IPS DF 4.7 (cell line): ENCODE measurements around the gene KAZN.

Experiments used
- DNase-seq: peaks from one replicate; pipeline ENCODE4 v3.0.0-alpha.2; 2013; ENCODE audit warnings: low spot score; ENCODE audit errors: extremely low read depth

The KAZN gene

GRCh38 chr1:14999441-14999840 is 401.0 kb downstream of the KAZN start:
- DNase-seq: no peak

- DNase-seq: no peak
These were observed 401.5 kb downstream of the KAZN start for GRCh38 chr1:15000030-15000429.

GRCh38 chr1:15000671-15001070 is 402.2 kb downstream of the KAZN start:
- no peak for DNase-seq

- DNase-seq: no peak
These were observed 402.9 kb downstream of the KAZN start for GRCh38 chr1:15001317-15001915.

- DNase-seq: no peak
These were observed 403.8 kb downstream of the KAZN start for GRCh38 chr1:15002325-15002724.

- DNase-seq: no peak
These were observed 405.9 kb downstream of the KAZN start for GRCh38 chr1:15004396-15004795.

GRCh38 chr1:15005116-15005515 is 406.6 kb downstream of the KAZN start:
- DNase-seq: no peak

- no peak for DNase-seq
These were observed 408.9 kb downstream of the KAZN start for GRCh38 chr1:15007368-15007767.

GRCh38 chr1:15007842-15008241 is 409.4 kb downstream of the KAZN start:
- no peak for DNase-seq

GRCh38 chr1:15008783-15009729 is 410.6 kb downstream of the KAZN start:
- DNase-seq: no peak

- DNase-seq: no peak
These were observed 412.7 kb downstream of the KAZN start for GRCh38 chr1:15011160-15011559.

- no peak for DNase-seq
These were observed 413.2 kb downstream of the KAZN start for GRCh38 chr1:15011661-15012060.

GRCh38 chr1:15012822-15013221 is 414.3 kb downstream of the KAZN start:
- DNase-seq: no peak

- no peak for DNase-seq
These were observed 415.3 kb downstream of the KAZN start for GRCh38 chr1:15013767-15014166.

GRCh38 chr1:15014516-15014915 is 416.0 kb downstream of the KAZN start:
- DNase-seq: no peak

GRCh38 chr1:15016001-15016400 is 417.5 kb downstream of the KAZN start:
- no peak for DNase-seq

GRCh38 chr1:15016526-15016925 is 418.0 kb downstream of the KAZN start:
- DNase-seq: no peak

- DNase-seq: no peak
These were observed 418.6 kb downstream of the KAZN start for GRCh38 chr1:15017120-15017519.

- DNase-seq: no peak
These were observed 420.3 kb downstream of the KAZN start for GRCh38 chr1:15018767-15019166.

GRCh38 chr1:15020943-15021745 is 422.7 kb downstream of the KAZN start:
- DNase-seq: no peak

GRCh38 chr1:15022048-15022447 is 423.6 kb downstream of the KAZN start:
- DNase-seq: no peak

- no peak for DNase-seq
These were observed 424.7 kb downstream of the KAZN start for GRCh38 chr1:15023205-15023604.
